Gastroesophageal sphincter (tissue), 4 donors: Measurements from ENCODE around the gene PRDX1. TPM values are rescaled to one million over a fixed set of nuclear protein-coding genes. Genes with fewer than 3 reads are reported as not detected.

Experiments used
- ATAC-seq: fragments of 150-250 bp; one replicate; pipeline ENCODE4 v1.9.1; 2016; ENCODE audit warnings: mild to moderate bottlenecking, moderate library complexity
- H3K27ac ChIP-seq, 4 donors: fragments of 200-600 bp; sonication (generic) in 3 of 4; 1 replicate in 3 of 4; 2 replicates in 1 of 4; pipeline ENCODE4 v1.5.1; 2016 to 2019
- H3K27me3 ChIP-seq: fragments of 200-600 bp; sonication (generic); one replicate; pipeline ENCODE4 v1.5.1; 2019
- H3K36me3 ChIP-seq, 2 donors: fragments of 200-600 bp; sonication (generic); one replicate each; pipeline ENCODE4 v1.5.1; 2019; ENCODE audit warnings: control low read depth in 1 of 2
- H3K4me1 ChIP-seq, 3 donors: fragments of 200-600 bp; sonication (generic); 1 replicate in 2 of 3; 2 replicates in 1 of 3; pipeline ENCODE4 v1.5.1; 2016 to 2019; ENCODE audit warnings: control low read depth in 2 of 3
- H3K4me3 ChIP-seq, 2 donors: fragments of 200-600 bp; sonication (generic); one replicate each; pipeline ENCODE4 v1.5.1; 2019; ENCODE audit warnings: mild to moderate bottlenecking in 1 of 2, moderate library complexity in 1 of 2
- H3K9me3 ChIP-seq, 3 donors: fragments of 200-600 bp; sonication (generic); one replicate each; pipeline ENCODE4 v1.5.1; 2017 to 2019; ENCODE audit warnings: control low read depth in 2 of 3
- EP300 ChIP-seq: sonication (generic); formaldehyde crosslinking; IDR thresholded peaks from one replicate; pipeline ENCODE4 v1.6.1; 2017; ENCODE audit warnings: antibody characterized with exemption, mild to moderate bottlenecking
- POLR2A ChIP-seq, 2 donors: fragments of 450-650 bp; IDR thresholded peaks; one replicate each; pipeline ENCODE4 v1.6.1; 2017; ENCODE audit warnings: antibody characterized with exemption in 2 of 2, mild to moderate bottlenecking in 2 of 2, moderate library complexity in 1 of 2
- POLR2AphosphoS5 ChIP-seq: sonication (generic); formaldehyde crosslinking; IDR thresholded peaks from one replicate; pipeline ENCODE4 v1.6.1; 2017; ENCODE audit warnings: antibody characterized with exemption
- WGBS, 2 donors: methylation state at CpG; one replicate each; pipeline ENCODE4 v1.1.5; 2018; ENCODE audit warnings: low coverage in 1 of 2; 5-methylcytosine and 5-hydroxymethylcytosine counted together
- total RNA-seq, 4 donors: library from RNA; depleted of rRNA; stranded (reverse); fragments of >200 nt; gene quantifications; one replicate each; pipeline ENCODE4 v1.1.0, GENCODE V29; 2016
- TF ChIP-seq, protein P1 (sequence below), 4 experiments: fragments of 200-600 bp in 2 of 4; fragments of 450-650 bp in 2 of 4; sonication (generic) in 1 of 4; IDR thresholded peaks; one replicate each; pipeline ENCODE4 v1.5.1; 2017 to 2019; ENCODE audit warnings: antibody characterized with exemption in 4 of 4, mild to moderate bottlenecking in 2 of 4, moderate library complexity in 2 of 4

PRDX1 gene
- total RNA-seq, 4 donors from 2014 or later = 305 to 575 (median 359) TPM

DNA sequence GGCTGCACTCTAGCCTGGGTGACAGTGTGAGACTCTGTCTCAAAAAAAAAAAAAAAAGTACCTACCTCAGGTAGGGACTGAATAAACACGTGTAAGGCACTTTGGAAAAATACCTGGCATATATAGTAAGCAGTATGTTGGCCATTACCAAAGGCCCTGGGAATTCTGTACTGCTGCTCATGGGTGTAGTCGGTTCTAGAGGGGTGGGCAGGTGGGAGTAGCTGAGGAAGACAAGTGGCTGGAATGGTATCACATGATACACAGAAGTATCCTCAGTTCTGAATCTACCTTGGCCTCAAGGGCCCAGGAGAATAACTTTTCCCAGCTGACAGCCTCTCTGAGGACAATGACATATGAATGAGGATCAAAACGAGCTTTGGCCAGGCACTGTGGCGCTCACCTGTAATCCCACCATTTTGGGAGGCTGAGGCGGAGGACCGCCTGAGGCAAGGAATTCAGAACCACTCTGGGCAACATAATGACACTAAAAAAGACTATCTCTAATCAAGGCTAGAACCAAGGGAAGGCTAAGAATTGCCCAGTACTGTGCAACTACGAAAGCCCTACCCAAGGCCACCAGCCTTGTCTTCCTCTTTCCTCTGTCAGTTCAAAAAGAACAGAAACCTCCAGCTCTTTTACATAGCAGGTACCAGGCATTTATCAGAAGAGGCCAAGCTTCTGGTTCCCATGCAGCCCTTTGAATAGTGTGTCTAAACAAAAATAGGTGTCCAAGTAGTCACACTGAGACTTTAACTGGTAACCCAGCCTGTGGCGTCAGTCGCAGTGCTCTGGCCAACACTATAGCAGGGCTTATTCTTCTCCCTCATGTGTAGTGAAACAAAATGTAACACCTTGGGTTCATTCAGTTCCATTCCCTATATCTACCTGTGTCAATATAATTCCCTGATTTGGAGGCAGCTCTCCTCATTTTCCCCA lies 11.4 kb downstream of the PRDX1 start:
- Histone ChIP-seq H3K9me3 (no peaks in the 10 kb centered on the region), H3K4me3 (no peak overlapping the region), H3K4me1 (peaks cover 0 to 22% (median 0%) of the 10 kb centered on the region in 3 donors), H3K36me3 (peaks cover 8 to 80% of the 10 kb centered on the region in 2 donors), H3K27me3 (no peaks in the 10 kb centered on the region), H3K27ac (no peak overlapping the region)
- TF ChIP-seq EP300 (no peak), POLR2AphosphoS5 (no peak), POLR2A (IDR thresholded peaks at IDR 0.05) (no peak)
- TF ChIP-seq, protein P1, sequence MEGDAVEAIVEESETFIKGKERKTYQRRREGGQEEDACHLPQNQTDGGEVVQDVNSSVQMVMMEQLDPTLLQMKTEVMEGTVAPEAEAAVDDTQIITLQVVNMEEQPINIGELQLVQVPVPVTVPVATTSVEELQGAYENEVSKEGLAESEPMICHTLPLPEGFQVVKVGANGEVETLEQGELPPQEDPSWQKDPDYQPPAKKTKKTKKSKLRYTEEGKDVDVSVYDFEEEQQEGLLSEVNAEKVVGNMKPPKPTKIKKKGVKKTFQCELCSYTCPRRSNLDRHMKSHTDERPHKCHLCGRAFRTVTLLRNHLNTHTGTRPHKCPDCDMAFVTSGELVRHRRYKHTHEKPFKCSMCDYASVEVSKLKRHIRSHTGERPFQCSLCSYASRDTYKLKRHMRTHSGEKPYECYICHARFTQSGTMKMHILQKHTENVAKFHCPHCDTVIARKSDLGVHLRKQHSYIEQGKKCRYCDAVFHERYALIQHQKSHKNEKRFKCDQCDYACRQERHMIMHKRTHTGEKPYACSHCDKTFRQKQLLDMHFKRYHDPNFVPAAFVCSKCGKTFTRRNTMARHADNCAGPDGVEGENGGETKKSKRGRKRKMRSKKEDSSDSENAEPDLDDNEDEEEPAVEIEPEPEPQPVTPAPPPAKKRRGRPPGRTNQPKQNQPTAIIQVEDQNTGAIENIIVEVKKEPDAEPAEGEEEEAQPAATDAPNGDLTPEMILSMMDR (IDR thresholded peaks at IDR 0.05) = no peak
- WGBS, 2 donors = 49 to 57% methylated on average over 5 to 6 of the region's 9 CpGs
- no peak for ATAC-seq

DNA sequence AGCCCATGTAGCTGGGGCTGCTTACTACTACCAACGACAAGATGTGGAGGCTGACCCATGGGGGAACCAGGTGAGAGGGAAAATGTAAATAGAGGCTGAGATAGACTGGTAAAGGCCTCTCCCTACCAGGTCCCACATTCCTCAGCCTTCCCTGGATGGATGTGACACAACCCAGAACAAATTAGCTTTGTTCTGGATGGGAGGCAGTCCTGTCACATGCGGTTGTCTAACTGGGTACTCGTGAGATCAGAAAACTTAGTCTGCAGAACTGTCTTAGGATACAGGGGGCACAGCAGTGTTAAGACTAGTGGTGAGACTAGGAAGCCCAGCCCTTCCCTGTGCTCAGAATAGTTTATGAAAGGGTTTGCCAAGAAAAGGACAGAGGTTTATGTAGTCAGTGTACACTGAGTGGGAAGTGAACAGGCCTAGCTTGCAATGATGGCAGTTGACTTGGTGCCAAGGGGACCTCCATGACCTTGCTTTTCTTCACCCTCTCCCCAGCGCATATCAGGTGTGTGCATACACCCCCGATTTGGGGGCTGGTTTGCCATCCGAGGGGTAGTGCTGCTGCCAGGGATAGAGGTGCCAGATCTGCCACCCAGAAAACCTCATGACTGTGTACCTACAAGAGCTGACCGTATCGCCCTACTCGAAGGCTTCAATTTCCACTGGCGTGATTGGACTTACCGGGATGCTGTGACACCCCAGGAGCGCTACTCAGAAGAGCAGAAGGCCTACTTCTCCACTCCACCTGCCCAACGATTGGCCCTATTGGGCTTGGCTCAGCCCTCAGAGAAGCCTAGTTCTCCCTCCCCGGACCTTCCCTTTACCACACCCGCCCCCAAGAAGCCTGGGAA lies 13.2 kb downstream of the PRDX1 start:
- Histone ChIP-seq H3K4me1 (peaks cover 0 to 22% (median 0%) of the 10 kb centered on the region in 3 donors), H3K36me3 (peaks cover 3 to 63% of the 10 kb centered on the region in 2 donors), H3K9me3 (no peaks in the 10 kb centered on the region), H3K4me3 (no peak overlapping the region), H3K27ac (peak overlapping the region in 3 of 4 donors; percentile 32 to 69 (median 63)), H3K27me3 (no peaks in the 10 kb centered on the region)
- ATAC-seq = peak; percentile 52
- WGBS, 2 donors = 45 to 50% methylated on average over 1 to 7 of the region's 15 CpGs
- TF ChIP-seq EP300 (no peak), POLR2AphosphoS5 (peak; percentile 22), POLR2A (IDR thresholded peaks at IDR 0.05) (no peak)
- TF ChIP-seq, protein P1 (IDR thresholded peaks at IDR 0.05) = peak in 1 of 4 experiments; percentile 38

DNA sequence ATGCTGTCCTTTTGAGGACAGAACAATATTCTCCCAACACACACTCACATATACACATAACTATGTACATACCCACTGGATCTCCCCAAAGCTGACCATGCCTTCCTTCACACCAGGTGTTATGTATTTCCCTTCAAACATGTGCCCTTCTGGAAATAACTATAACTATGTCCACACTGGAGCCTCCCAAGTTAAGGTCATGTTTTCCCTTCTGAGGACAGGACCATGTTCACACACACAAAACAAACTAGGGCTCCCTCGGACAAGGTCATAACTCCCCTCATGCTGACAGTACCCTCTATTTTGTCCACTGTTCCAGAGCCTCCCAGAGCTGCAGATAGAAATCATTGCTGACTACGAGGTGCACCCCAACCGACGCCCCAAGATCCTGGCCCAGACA lies 13.8 kb downstream of the PRDX1 start:
- no peaks in the 10 kb centered on the region for H3K9me3 ChIP-seq
- no peaks in the 10 kb centered on the region for H3K27me3 ChIP-seq
- peaks cover 0 to 22% (median 0%) of the 10 kb centered on the region in 3 donors for H3K4me1 ChIP-seq
- H3K27ac ChIP-seq = peak overlapping the region in 3 of 4 donors; percentile 32 to 69 (median 63)
- no peak overlapping the region for H3K4me3 ChIP-seq
- ATAC-seq = no peak
- TF ChIP-seq, protein P1 (IDR thresholded peaks at IDR 0.05) = no peak
- TF ChIP-seq POLR2A (IDR thresholded peaks at IDR 0.05) = no peak
- no peak for TF ChIP-seq POLR2AphosphoS5
- TF ChIP-seq EP300 = no peak
- H3K36me3 ChIP-seq = peaks cover 3 to 57% of the 10 kb centered on the region in 2 donors
- WGBS, 2 donors = 79% methylated on average over 4 of the region's 4 CpGs; no CpG with 5 or more reads in 1 of the 2 donors

DNA sequence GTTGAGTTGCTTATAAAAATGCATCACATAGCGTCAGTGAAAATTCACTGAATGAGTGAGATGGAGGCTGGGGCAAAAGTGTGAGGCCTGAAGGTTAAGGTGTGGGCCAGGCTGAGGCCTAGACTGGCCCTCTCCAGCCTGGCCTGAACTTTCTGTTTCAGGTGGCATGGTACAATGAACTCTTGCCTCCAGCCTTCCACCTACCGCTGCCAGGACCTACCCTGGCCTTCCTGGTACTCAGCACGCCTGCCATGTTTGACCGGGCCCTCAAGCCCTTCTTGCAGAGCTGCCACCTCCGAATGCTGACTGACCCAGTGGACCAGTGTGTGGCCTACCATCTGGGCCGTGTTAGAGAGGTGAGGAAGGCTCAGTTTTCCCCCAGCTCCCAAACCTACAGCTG lies 14.5 kb downstream of the PRDX1 start:
- no peak for TF ChIP-seq POLR2AphosphoS5
- TF ChIP-seq, protein P1 (IDR thresholded peaks at IDR 0.05) = no peak
- TF ChIP-seq EP300 = no peak
- no peak for TF ChIP-seq POLR2A (IDR thresholded peaks at IDR 0.05)
- no peaks in the 10 kb centered on the region for H3K9me3 ChIP-seq
- no peak overlapping the region for H3K4me3 ChIP-seq
- H3K27me3 ChIP-seq = no peaks in the 10 kb centered on the region
- peaks cover 0 to 22% (median 0%) of the 10 kb centered on the region in 3 donors for H3K4me1 ChIP-seq
- peaks cover 3 to 50% of the 10 kb centered on the region in 2 donors for H3K36me3 ChIP-seq
- no peak for ATAC-seq
- H3K27ac ChIP-seq = peak overlapping the region in 2 of 4 donors; percentile 6 to 8
- 85 to 100% methylated on average over 1 to 6 of the region's 6 CpGs for WGBS, 2 donors
